ENCODE measurements around the gene PTH1R.

Gene PTH1R

GRCh38 chr3:46884427-46884826, 6.9 kb downstream of the PTH1R start:
- FAIRE-seq = no peak

DNA sequence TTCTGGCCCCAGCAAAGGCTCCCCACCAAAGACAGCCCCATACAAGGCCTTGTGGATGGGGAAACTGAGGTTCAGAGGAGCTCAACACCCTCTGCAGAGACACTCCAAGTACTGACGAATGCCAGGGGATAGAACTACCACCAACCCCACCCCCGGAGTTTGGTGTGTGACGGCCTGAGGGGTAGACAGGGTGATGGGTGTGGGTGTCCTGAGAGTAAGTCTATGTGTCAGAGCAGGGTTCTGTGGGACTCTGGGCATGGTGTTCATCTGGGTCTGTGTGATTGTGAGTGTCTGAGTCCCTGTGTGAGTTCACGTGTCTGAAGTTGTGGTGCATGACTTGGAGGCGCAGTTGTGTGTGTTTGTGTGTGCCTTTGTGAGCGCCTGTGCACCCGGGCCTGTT, 7.4 kb downstream of the PTH1R start:
- FAIRE-seq = no peak

DNA sequence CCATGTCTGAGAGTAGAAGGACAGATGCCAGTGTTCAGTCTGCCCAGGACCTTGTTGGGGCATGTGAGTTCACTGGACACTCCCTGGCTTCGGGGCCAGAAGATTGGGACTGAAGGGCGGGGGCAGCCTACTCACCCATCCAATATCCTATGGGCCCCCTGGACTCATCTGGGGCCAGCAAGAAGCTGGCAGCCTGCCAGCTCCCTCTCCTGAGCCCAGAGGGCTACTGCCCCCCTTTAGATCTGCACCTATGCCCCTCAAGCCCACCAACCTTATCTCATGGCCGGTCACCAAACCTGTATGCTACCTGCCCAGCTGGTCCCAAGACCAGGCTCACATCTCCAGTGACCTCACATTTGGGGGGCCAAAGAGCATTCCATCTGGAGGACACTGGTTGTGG, 8.1 kb downstream of the PTH1R start:
- no peak for FAIRE-seq

DNA sequence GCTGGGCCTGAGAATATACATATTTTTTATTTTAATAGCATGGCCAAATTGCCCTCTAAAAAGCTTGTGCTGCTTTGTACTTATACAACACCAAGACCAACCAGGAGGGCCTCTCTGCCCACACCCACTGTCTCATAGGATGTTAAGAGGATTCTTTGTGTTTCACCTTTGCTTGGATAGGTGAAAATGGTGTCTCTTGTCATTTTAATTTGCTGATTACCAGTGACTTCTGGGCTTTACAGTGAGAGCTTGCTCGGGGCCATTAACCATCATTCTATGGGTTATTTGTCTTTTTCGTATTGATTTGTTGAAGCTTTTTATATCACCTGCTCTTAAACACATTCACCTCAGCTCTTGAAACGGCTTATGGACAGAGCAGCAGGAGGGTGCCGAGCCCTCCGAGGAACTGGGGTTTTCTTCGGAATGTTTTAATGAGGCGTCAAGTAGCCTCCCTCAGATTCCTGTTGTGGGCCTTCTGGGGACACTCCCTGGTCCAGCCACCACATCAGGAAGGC, 10.5 kb downstream of the PTH1R start:
- no peak for FAIRE-seq

DNA sequence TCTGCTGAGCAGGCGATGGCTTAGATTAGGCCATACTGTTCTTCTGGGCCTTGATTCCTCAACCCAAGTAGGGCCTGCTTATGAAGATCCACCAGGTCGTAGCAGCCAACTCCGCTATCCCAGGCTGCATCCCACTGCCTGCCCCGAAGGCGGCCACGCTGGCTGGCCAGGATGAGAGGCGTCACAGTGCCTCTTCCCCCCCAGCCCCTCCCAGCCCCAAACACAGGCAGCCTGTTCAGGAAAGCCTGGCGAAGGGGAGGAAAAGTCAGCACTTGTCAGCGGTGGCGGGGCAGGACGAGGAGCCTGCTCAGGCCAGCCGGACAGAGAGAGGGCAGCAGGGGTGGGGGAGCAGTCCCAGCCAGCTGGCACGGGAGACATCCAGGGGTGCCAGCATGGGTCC, 11.2 kb downstream of the PTH1R start:
- no peak for FAIRE-seq

DNA sequence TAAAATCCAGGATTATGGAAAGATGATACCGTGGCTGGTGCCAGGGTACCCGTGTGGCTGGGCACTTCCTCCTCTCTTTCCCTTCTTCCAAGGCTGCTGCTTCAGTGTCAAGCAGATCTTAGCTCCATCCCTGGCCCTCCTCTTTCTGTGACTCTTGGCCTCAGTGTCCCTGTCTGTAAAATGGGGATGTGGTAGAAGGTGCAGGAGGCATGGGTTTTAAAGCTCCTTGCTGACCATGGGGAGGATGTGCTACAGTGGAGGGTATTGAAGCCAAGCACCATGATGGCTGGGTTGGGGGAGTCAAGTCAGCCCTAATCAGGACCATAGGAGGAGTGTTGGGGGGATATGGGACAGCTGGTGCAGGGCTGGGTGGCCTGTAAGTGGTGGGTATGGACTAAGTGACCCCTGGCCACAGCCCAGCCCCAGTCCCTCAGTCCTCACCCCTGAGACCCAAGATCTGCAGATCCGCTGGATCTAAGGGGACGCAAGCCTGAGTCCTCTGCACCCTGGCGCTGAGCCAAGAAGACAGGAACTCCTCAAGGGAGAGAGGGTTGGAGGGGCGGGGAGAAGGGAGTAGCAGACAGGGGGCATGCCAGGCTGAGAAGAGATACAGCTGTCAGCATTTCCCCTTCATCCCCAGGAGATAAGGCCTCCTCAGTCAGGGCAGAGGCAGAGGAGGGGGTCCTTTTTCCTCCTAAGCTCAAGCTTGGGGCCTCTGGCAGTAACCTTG, 12.0 kb downstream of the PTH1R start:
- no peak for FAIRE-seq

GRCh38 chr3:46890132-46890531, 12.6 kb downstream of the PTH1R start:
- no peak for FAIRE-seq

DNA sequence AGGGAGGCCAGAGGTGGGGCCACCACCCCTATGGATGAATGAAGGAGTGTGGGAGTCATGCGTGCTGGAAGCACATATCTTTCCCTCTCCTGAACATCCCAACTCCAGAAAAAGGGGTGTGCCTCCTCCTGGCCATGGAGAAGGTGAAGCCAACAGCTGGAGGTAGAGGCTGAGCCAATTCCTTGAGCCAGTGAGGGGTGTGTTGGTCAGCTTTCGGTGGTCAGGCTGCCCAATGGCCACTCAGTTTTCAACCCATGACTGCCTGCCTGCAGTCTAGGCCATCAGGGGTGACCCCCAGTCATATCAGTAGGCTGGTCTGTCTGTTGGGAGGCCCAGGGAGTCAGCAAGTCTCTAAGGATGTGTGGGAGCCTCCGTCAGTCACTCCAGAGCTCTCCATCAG, 13.6 kb downstream of the PTH1R start:
- FAIRE-seq = no peak

- no peak for FAIRE-seq
Measured at GRCh38 chr3:46892285-46893145, 15.0 kb downstream of the PTH1R start.

GRCh38 chr3:46893146-46893748, 15.7 kb downstream of the PTH1R start:
- FAIRE-seq = no peak

- FAIRE-seq = no peak
Measured at GRCh38 chr3:46893763-46894162, 16.2 kb downstream of the PTH1R start.

- no peak for FAIRE-seq
Measured at GRCh38 chr3:46894256-46894655, 16.7 kb downstream of the PTH1R start.

- no peak for FAIRE-seq
Measured at GRCh38 chr3:46895204-46895660, 17.7 kb downstream of the PTH1R start.

- no peak for FAIRE-seq
Measured at GRCh38 chr3:46895761-46896160, 18.2 kb downstream of the PTH1R start.

GRCh38 chr3:46896386-46896785, 18.9 kb downstream of the PTH1R start:
- no peak for FAIRE-seq

DNA sequence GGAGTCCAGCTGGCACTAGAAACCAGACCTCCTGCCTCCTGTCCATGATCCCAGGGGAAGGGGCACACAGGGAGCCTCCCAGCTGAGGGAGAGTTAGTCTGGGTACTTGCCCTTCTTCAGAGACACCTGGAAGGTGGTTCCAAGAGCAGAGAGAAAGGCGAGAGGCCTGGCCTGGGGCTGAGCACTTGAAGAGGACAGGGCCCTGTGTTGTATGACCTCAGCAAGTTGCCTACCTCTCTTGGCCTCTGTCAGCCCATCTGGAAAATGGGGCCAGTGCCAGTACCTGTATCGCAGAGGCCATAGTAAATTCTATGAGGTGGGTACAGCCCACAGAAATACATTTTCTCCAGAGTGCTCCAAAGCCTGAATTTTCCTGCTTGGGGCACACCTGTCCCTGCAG, 19.5 kb downstream of the PTH1R start:
- no peak for FAIRE-seq

DNA sequence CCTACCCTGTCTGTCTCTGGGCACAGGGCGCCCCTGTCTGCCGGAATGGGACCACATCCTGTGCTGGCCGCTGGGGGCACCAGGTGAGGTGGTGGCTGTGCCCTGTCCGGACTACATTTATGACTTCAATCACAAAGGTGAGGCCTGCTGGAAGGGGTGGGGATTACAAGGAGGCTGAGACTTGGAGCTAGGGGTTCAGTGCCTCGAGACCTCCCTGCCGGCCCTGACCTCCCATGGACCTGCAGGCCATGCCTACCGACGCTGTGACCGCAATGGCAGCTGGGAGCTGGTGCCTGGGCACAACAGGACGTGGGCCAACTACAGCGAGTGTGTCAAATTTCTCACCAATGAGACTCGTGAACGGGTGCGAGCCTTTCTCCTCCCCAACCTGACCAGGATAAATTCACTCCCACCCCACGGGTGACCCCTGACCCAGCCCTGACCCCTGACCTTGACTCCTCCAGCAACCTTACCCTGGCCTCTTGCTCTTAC, 20.4 kb downstream of the PTH1R start:
- FAIRE-seq = no peak

DNA sequence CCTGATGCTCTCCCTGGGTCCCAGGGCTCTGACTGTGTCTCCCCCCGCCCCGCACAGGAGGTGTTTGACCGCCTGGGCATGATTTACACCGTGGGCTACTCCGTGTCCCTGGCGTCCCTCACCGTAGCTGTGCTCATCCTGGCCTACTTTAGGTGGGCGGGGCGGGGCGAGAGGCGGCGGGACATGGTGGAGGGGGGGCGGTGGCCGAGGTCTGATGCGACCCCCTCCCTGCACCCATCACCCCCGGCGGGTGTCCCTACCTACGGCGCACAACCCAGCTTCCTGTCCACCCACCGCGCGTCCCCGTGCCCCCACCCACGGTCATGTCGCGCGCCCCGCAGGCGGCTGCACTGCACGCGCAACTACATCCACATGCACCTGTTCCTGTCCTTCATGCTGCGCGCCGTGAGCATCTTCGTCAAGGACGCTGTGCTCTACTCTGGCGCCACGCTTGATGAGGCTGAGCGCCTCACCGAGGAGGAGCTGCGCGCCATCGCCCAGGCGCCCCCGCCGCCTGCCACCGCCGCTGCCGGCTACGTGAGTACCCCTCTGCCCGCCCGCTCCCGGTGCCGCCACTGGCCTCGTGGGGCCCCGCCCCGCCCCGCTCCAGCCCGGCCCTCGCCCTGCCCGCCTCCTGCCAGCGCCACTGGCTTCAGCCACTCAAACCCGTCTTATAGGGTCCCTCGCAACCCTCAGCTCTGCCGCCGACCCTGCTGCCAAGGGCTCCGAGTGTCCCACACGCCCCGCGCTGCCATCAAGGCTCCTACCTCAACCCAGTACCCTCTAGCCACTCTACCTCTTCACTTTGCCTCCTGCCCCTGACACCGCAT, 21.0 kb downstream of the PTH1R start:
- no peak for FAIRE-seq

DNA sequence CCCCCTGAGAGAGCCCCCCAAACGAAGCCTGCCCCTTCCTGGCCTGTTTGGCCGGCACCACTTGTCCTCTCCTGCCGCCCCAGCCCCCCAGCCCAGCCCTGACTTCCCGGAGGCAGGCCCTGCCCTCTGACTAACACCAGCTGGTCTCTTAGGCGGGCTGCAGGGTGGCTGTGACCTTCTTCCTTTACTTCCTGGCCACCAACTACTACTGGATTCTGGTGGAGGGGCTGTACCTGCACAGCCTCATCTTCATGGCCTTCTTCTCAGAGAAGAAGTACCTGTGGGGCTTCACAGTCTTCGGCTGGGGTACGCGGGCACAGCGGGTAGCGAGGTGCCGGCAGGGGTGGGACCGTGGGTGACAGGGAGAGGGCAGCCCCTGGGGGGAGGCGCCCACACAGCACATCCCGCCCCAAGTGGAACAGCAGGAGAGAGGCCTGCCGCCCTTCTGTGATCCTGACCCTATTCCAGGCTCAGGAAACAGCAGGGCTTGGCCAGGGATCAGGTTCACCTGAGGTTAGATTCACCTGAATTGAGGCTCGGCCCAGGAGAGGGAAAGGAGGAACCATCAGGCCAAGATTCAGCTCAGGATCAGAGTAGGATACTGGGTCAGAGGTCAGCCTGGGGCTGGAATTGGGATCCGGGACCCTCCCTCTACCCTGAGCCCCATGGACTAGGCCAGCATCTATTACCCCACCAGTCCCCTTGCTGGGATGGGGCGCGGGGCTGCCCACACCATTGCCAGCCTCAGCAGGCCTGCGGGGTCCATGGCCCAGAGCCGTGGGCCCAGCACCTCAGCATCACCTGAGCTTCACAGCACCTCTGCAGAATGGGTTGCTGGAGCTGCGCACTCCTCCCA, 21.9 kb downstream of the PTH1R start:
- FAIRE-seq = no peak

GRCh38 chr3:46900007-46900292, 22.4 kb downstream of the PTH1R start:
- no peak for FAIRE-seq

- no peak for FAIRE-seq
Measured at GRCh38 chr3:46900356-46900755, 22.8 kb downstream of the PTH1R start.

- FAIRE-seq = no peak
Measured at GRCh38 chr3:46901061-46901460, 23.5 kb downstream of the PTH1R start.
